ENCODE data around the gene CHAF1B.
A peak's percentile ranks its signal among the peaks of the same experiment; 100 is the strongest.

The CHAF1B gene

DNA sequence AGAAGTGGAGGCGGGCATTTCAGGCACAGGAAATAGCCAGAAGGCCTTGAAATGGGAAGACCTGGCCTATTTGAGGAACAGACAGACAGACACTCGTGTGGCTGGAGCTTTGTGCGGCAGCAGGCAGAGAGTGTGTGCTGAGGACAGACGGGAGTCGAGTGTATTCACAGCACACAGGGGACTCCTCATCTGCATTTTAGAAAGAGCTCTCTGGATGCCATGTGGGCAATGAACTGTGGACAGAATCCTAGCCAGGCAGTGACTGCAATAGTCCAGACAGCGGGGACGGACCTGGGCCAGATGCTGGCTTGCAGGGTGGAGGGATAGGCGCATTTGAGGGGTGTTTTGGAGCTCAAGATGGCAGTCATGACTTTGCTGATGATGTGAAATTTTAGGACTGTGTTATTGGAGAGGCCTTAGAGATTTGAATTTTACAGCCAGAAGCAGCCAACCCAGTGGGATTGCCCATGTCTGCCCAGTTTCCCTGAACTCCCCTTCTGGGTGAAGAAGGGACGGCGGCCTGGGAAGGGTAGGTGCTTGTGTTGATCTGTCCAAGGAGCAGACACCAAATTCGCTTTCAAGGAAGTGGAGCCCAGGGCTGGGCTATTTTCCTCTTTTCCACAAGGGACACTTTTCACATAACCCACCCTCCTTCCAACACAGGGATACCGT, 43.7 kb downstream of the CHAF1B start:
- DNase-seq (ENCODE audit: low spot score): no peak

GRCh38 chr21:36429947-36430546, 44.9 kb downstream of the CHAF1B start:
- peak; percentile 93 for DNase-seq (ENCODE audit: low spot score)

GRCh38 chr21:36430841-36431240, 45.6 kb downstream of the CHAF1B start:
- DNase-seq (ENCODE audit: low spot score): no peak

DNA sequence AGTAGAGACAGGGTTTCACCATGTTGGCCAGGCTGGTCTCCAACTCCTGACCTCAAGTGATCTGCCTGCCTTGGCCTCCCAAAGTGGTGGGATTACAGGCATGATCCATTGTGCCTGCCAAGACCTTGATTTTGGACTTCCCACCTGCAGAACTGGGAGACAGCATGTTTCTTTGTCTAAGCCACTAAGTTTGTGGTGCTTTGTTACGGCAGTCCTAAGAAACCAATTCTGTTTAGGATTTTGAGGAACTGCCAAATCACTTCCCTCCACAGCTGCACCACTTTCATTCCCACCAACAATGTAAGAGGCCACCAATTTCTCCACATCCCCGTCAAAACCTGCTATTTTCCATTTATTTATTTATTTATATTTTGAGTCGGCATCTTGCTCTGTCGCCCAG, 46.1 kb downstream of the CHAF1B start:
- DNase-seq (ENCODE audit: low spot score): no peak

- DNase-seq (ENCODE audit: low spot score): no peak
Measured at GRCh38 chr21:36433059-36433709, 48.0 kb downstream of the CHAF1B start.

GRCh38 chr21:36434144-36434543, 49.0 kb downstream of the CHAF1B start:
- DNase-seq (ENCODE audit: low spot score): no peak

GRCh38 chr21:36436829-36437744, 51.9 kb downstream of the CHAF1B start:
- DNase-seq (ENCODE audit: low spot score): no peak

DNA sequence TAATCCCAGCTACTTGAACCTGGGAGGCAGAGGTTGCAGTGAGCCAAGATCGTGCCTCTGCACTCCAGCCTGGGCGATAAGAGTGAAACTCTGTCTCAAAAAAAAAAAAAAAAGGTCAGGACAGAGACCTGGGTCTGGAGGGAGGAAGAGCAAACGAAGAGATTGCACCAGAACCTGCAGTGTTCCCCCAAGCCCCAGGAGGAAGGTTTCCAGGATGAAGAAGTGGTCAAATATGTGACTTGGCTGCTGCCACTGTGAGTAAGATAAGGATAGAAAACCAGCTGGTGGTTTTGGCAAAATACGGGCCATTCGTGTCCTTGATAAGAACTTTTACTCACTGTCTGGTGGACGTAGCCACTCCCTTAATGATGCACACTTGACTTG, 52.5 kb downstream of the CHAF1B start:
- peak; percentile 46 for DNase-seq (ENCODE audit: low spot score)

DNA sequence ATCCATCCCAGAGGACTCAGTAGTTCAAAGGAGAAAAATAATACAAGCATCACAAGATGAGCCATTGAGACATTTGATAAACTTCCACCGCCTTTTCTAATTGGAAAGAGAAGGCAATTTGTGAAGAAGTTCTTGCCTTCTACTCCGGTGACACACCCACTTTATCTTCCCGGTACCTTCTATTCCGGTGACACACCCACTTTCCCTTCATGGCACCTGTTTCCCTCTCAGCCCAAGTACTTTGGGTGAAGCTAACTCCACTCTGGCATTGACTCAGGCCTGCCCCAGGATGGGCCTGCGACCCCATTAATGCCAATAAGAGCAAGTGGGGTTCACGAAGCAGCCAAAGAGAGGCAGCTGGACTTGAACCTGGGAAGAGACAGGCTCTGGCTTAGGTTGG, 56.5 kb downstream of the CHAF1B start:
- no peak for DNase-seq (ENCODE audit: low spot score)

DNA sequence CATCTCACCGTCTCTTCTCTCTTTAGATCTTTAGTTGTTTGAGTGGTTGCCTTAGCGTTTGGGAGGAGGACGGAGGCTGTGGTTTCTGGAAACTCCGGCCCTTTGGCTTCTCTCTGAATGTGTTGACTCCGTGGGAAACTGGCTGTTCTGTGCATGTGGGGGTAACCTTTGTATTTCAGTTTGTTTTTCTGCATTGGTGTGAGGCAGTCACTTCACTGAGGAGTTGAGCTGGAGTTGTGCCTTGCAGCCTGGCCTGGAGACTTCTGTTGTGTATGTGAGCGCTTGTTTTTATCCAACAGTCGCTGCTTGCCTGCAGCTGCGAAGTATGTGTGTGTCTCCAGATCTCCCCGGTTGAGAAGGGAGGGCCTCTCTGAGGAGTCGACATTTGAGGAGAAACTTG, 61.1 kb downstream of the CHAF1B start:
- no peak for DNase-seq (ENCODE audit: low spot score)

DNA sequence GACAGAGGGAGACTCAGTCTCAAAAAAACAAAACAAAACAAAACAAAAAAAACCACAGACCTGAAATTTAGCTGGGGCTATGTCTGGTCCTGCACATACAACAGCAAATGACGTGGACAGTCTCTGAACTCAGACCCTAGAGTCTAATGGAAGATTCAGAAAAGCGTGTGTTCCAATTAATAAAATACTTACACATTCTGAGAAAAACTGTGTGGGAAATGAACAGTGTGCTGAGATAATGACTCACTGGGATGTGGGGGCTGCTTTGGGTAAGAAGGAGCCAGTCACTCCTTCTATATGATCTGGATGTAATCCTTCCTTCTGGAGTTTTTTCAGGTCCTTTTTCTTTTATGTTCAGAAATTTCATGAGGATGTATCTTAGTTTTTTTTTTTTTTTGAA, 65.3 kb downstream of the CHAF1B start:
- no peak for DNase-seq (ENCODE audit: low spot score)

- DNase-seq (ENCODE audit: low spot score): no peak
Measured at GRCh38 chr21:36451506-36451905, 66.3 kb downstream of the CHAF1B start.

GRCh38 chr21:36452281-36452825, 67.2 kb downstream of the CHAF1B start:
- DNase-seq (ENCODE audit: low spot score): no peak

GRCh38 chr21:36454093-36454531, 68.9 kb downstream of the CHAF1B start:
- DNase-seq (ENCODE audit: low spot score): no peak

DNA sequence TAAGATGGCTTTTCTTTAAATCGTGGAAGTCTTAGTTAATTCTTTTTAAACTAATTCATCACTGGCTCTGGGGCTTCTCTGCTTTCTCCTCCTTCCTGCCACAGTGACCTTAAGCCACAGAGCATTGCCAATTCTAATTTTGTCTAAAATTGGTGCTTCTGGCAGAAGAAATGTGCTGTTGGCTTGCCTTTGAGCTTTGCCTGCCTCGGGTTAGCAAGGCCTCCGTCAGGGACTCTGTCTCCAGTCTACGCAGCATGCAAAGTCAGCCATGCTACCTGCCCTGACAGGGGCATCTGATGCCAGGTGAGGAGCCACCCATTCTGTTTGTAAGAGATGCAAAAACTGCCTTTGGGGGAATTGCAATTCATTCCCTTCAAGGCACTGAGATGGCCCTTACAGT, 69.5 kb downstream of the CHAF1B start:
- DNase-seq (ENCODE audit: low spot score): no peak

DNA sequence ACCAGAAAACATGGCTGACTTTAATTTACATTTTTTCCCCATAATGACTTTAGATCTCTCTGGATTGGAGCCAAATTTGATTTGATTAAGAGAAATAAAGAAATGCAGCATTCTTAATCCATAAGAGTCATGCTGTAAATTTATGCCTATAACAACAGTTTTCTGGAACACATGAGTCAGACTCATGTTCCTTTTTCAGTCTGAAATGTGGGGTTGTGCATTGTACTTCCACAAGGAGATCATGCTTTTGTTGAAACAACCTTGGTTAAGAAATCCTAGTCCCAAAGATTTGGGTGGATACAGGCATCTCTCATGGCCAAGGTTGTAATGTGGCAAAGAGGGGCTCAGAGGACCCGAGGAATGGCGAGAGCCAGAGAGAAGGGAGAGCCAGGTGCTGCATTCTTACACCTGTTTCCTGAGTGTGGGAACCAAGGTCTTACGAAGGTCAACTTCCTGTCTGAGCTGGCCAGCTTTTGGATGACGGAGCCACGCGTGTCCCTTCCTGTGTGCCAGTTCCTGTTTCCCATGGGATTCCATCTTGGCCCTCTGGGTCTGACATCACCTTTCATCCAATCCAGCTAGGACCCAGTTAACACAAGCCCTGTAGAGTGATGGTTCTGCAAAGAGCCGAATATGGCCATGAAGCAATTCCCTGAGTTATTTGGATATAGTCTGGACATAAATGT, 71.7 kb downstream of the CHAF1B start:
- no peak for DNase-seq (ENCODE audit: low spot score)

DNA sequence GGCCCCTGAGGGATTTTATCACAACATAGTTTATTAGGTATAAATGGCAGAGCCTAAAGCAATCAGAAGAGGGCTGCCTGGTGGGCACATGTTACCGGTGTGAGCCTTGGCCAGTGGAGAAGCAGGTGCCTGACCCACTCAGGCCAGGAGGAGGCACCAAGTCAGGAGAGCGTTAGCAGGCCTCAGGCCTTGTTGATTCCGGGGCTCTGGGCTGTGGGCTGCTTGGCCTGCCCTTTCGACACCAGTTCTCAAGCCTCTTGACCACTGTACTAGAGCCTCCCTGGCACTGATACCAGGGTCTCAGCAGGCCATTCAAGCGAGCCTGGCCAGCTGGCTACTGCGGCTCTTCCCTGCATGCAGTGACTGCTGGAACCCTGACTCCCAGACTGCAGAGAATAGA, 73.9 kb downstream of the CHAF1B start:
- DNase-seq (ENCODE audit: low spot score): no peak

GRCh38 chr21:36460866-36461265, 75.7 kb downstream of the CHAF1B start:
- no peak for DNase-seq (ENCODE audit: low spot score)

GRCh38 chr21:36461277-36461917, 76.2 kb downstream of the CHAF1B start:
- no peak for DNase-seq (ENCODE audit: low spot score)

GRCh38 chr21:36461918-36462486, 76.8 kb downstream of the CHAF1B start:
- DNase-seq (ENCODE audit: low spot score): no peak

DNA sequence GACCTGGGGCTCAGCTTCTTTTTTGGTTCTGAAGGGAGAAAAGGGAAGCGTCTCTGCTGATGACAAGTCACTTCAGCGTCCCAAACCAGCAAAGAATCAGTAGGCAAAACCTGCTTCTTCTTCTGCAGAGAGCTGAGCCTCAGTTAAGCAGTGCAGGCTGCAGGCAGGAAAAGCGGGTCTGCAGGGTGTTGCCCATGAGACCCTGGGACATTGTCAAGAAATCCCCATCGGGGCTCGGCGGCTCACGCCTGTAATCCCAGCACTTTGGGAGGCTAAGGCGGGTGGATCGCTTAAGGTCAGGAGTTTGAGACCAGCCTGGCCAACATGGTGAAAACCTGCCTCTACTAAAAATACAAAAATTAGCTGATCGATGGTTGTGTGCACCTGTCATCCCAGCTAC, 78.0 kb downstream of the CHAF1B start:
- DNase-seq (ENCODE audit: low spot score): no peak

Data from AG08396 (cell line).